GM13976 (cell line): ENCODE results near the gene ARHGAP6.

Experiments used
- DNase-seq: peaks from one replicate; pipeline ENCODE4 v3.0.0; 2012; ENCODE audit warnings: low spot score
- in situ Hi-C: fragments of 300-500 bp; cut with MboI; formaldehyde crosslinking; loops from one replicate; pipeline ENCODE4 v1.12.0; 2022; ENCODE audit warnings: low sequenced_read_pairs, mixed read lengths, inconsistent platforms; ENCODE audit not compliant: unreplicated experiment
- TF ChIP-seq, protein P1 (sequence below): IDR thresholded peaks from 2 replicates; pipeline ENCODE4 v1.5.1; 2012; ENCODE audit warnings: borderline replicate concordance, mild to moderate bottlenecking; ENCODE audit not compliant: insufficient read depth; ENCODE audit errors: extremely low read depth, missing control alignments, control extremely low read depth

Gene ARHGAP6

DNA sequence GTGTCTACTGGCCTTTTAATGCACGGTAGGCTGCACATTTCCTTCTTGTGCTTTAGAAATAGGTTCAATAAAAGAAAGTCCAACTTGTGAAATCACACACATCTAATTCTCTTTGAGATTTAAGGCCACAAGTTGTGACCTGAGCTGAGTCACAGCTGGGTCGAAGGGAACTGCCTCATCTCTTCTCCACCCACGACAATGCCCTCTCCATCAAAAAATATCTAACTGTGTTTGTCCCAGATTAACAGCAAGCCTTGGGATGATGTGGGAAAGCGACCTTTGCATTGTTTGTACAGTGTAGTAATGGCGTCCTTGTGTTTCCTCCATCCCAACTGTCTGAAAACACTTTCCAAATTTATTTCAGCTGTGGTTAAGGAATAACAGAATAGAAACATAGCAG, 203.6 kb downstream of the ARHGAP6 start:
- in situ Hi-C loops: no loop called here
- no peak for DNase-seq
- TF ChIP-seq, protein P1, sequence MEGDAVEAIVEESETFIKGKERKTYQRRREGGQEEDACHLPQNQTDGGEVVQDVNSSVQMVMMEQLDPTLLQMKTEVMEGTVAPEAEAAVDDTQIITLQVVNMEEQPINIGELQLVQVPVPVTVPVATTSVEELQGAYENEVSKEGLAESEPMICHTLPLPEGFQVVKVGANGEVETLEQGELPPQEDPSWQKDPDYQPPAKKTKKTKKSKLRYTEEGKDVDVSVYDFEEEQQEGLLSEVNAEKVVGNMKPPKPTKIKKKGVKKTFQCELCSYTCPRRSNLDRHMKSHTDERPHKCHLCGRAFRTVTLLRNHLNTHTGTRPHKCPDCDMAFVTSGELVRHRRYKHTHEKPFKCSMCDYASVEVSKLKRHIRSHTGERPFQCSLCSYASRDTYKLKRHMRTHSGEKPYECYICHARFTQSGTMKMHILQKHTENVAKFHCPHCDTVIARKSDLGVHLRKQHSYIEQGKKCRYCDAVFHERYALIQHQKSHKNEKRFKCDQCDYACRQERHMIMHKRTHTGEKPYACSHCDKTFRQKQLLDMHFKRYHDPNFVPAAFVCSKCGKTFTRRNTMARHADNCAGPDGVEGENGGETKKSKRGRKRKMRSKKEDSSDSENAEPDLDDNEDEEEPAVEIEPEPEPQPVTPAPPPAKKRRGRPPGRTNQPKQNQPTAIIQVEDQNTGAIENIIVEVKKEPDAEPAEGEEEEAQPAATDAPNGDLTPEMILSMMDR: no peak

DNA sequence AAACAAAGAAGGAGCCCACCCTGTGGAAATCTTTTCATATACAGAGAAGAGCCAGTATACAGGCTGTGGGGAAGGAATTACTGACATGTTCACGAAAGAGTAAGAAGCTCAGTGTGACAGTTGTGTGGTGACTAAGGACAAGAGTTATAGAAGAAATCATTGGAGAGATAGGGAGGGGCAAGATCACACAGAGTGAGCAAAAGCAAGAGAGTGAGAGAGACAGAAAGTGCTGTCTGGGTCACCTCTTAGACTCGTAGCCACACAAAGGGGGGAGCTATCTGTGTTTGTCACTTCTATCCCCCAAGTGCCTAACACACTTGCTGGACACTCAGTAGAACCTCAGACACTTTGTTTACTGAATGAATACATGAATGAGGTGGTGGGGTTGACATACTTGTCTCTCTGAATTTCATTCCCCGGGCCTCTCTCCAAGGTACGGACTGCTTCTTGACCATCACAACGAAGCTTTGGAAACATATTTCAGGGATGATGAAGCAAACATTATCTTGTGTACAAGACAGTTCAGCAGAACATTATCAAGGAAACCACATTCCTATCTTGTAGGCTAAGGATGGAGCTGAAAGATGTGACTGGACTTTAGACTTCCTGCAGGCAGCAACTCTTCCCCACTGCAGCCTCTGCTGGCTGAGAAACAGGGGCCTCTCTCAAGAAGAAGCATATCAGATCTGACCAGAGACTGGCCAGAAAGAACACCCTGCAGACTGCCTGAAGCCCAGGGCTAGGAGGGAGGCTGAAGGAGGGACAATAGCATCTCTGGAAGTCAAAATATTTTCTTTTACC, 204.3 kb downstream of the ARHGAP6 start:
- in situ Hi-C loops: no loop called here
- TF ChIP-seq, protein P1: no peak
- DNase-seq: no peak

DNA sequence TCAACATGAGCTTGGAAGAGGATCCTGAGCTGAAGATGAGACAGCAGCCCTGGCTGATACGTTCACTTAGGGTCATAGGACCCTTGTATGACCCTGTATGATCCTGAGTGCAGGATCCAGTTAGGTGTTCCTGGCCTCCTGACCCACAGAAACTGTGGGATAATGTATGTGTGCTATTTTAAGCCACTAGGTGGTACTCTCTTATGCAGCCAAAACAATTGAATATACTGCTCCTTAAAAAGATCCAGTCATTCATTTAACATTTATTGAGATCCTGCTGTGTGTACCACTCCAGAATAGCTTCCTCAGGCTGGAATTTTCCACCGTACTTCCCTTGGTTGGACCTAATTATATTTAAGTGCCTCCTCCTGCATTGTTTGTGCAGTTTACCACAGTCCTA, 205.4 kb downstream of the ARHGAP6 start:
- in situ Hi-C loops: no loop called here
- no peak for DNase-seq
- TF ChIP-seq, protein P1: no peak

DNA sequence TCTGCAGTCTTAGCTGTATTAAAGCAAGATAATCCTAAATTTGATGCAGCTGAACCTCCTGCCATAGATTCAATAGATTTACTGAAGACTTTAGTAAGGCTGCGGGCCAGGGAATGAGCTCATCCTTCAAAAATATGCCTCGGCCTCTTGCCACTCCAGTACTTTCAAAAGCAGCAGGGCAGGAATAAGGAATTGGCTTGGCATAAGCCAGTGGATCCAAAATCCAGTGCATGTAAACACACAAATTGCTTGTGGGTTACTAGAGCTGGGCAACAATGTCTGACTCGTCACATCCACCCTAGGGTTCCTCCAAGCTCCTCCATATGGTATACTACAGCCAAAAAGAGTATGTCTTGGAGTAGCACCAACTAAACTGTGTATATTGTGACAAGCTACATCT, 207.6 kb downstream of the ARHGAP6 start:
- TF ChIP-seq, protein P1: no peak
- DNase-seq: no peak
- in situ Hi-C loops: no loop called here

DNA sequence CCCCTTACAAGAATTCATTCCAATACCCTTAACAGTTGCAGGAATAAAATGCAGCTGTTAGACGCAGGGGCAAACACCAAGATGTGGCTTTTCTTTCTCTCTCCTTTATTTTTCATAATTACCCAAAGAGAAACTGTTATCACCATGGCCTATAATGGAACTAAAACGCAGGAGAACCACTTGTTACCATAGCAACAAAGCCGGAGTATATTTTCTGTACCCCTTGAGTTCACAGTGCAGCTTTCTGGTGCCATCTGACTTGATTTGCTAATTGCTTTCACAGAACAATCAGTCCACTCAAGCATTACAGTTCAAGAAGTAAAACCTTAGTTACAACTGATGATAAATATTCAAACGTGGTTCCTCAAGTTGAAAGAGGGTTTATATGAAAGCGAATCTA, 214.6 kb downstream of the ARHGAP6 start:
- no peak for DNase-seq
- TF ChIP-seq, protein P1: no peak
- in situ Hi-C loops: no loop called here

DNA sequence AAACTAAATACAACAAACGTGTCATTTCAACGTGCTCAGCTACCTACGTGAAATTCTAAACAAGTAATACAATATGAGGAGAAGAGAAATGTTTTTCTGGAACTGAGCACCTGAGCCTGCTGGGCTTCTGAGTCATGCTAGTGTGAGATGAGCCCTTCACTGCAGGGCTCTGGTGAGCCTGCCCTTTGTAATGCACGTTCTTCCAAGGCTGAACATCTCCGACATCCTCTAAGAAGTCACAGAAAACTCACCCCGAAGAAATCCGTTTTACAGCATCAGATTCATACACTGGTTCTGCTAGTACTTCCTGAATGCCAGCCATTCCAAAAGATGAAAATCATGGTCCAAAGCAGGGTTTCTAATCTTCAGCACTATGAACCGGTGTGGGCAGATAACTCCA, 215.4 kb downstream of the ARHGAP6 start:
- no peak for DNase-seq
- TF ChIP-seq, protein P1: no peak
- in situ Hi-C loops: no loop called here
